Spleen (tissue), 11 donors: ENCODE measurements around the gene PPARA. TPM values are rescaled to one million over a fixed set of nuclear protein-coding genes. Genes with fewer than 3 reads are reported as not detected.

Experiments used
- DNase-seq: peaks from one replicate; pipeline ENCODE4 v3.0.0-alpha.2; 2020
- H3K27ac ChIP-seq, 8 donors: fragments of 200-600 bp; sonication (generic) in 7 of 8; 1 replicate in 4 of 8; 2 replicates in 4 of 8; pipeline versions ENCODE4 v1.5.0 to v1.8.0; 2016 to 2021; ENCODE audit warnings: inconsistent platforms in 4 of 8, mild to moderate bottlenecking in 4 of 8, moderate library complexity in 1 of 8
- H3K27me3 ChIP-seq, 7 donors: fragments of 200-600 bp; sonication (generic) in 6 of 7; replicated peaks in 1 of 7; 1 replicate in 4 of 7; 2 replicates in 3 of 7; pipeline versions ENCODE4 v1.5.0 to v1.8.0; 2016 to 2021; ENCODE audit warnings: inconsistent platforms in 3 of 7, mild to moderate bottlenecking in 1 of 7
- H3K36me3 ChIP-seq, 6 donors: fragments of 200-600 bp; sonication (generic) in 5 of 6; 1 replicate in 4 of 6; 2 replicates in 2 of 6; pipeline versions ENCODE4 v1.5.0 to v1.8.0; 2016 to 2021; ENCODE audit warnings: inconsistent platforms in 2 of 6
- H3K4me1 ChIP-seq, 6 donors: fragments of 200-600 bp; sonication (generic) in 5 of 6; 1 replicate in 3 of 6; 2 replicates in 3 of 6; pipeline versions ENCODE4 v1.5.0 to v1.8.0; 2016 to 2021; ENCODE audit warnings: inconsistent platforms in 3 of 6
- H3K4me3 ChIP-seq, 8 donors: fragments of 200-600 bp; sonication (generic) in 7 of 8; 1 replicate in 4 of 8; 2 replicates in 4 of 8; pipeline versions ENCODE4 v1.5.0 to v1.8.0; 2016 to 2021; ENCODE audit warnings: inconsistent platforms in 4 of 8, mild to moderate bottlenecking in 4 of 8, moderate library complexity in 2 of 8
- H3K9me3 ChIP-seq, 8 donors: fragments of 200-600 bp; sonication (generic) in 7 of 8; 1 replicate in 4 of 8; 2 replicates in 4 of 8; pipeline versions ENCODE4 v1.5.0 to v1.8.0; 2016 to 2021; ENCODE audit warnings: inconsistent platforms in 4 of 8
- CTCF ChIP-seq, 11 experiments: fragments of 200-600 bp in 7 of 11; fragments of 450-650 bp in 4 of 11; sonication (generic) in 4 of 11; IDR thresholded peaks in 8 of 11; conservative IDR thresholded peaks in 3 of 11; 1 replicate in 7 of 11; 2 replicates in 4 of 11; pipeline versions ENCODE4 v1.4.0 to v1.8.0; 2016 to 2021; ENCODE audit warnings: antibody characterized with exemption in 11 of 11, inconsistent platforms in 4 of 11, mild to moderate bottlenecking in 1 of 11
- POLR2A ChIP-seq, 3 donors: fragments of 450-650 bp; IDR thresholded peaks; one replicate each; pipeline ENCODE4 v1.5.1; 2017; ENCODE audit warnings: antibody characterized with exemption in 3 of 3, mild to moderate bottlenecking in 1 of 3
- POLR2AphosphoS5 ChIP-seq, 3 donors: sonication (generic); formaldehyde crosslinking; IDR thresholded peaks; one replicate each; pipeline ENCODE4 v1.5.1; 2017; ENCODE audit warnings: antibody characterized with exemption in 3 of 3
- WGBS, 5 donors: extraction: QIAGEN DNeasy Blood & Tissue Kit in 3 of 5; methylation state at CpG; one replicate each; pipeline versions ENCODE4 v1.1.5 to v1.1.7; 2013 to 2018; 5-methylcytosine and 5-hydroxymethylcytosine counted together
- intact Hi-C: fragments of 100-400 bp; cut with DNase I; formaldehyde crosslinking; loops from one replicate; pipeline ENCODE4 v1.15.0; 2023; ENCODE audit warnings: low total_unique reads
- polyA plus RNA-seq, 3 donors: library from polyadenylated mRNA; stranded (reverse); fragments of 200-250 nt; gene quantifications; one replicate each; pipeline ENCODE4 v1.2.1, GENCODE V29; 2013
- total RNA-seq, 7 donors: library from RNA; depleted of rRNA in 3 of 7; stranded (reverse); fragments of >200 nt in 3 of 7; fragmentation: NEBNext Ultra II Directional in 4 of 7; extraction: Animal tissue kit (Norgen Biotek cat#: 25700) in 4 of 7; gene quantifications; one replicate each; pipeline versions ENCODE4 v1.1.0 to v1.2.1, GENCODE V29; 2016 to 2021
- donor health status: healthy with polysubstance abuse.
- donor health status: DM: no; HTN: no; CAD: no; lungs with moderate emphysema.
- donor health status: DM: no; HTN: no; CAD: no.
- donor health status: Bipolar disorder and iron deficiency.
- donor health status: healthy.
- donor health status: DM: no; HTN: no; CAD: no.
- donor health status: DM: yes; HTN: yes; CAD: no.

Gene PPARA
- total and polyA plus RNA-seq, 10 donors, result 2.0 to 40.9 (median 22.6) TPM

GRCh38 chr22:46289244-46289891 lies 139.0 kb downstream of the PPARA start:
- peaks cover 0 to 89% (median 40%) of the 10 kb centered on the region in 6 donors for H3K36me3 ChIP-seq
- peak overlapping the region in 4 of 8 donors; percentile 82 to 87 (median 86) for H3K27ac ChIP-seq
- no peaks in the 10 kb centered on the region for H3K27me3 ChIP-seq
- H3K4me1 ChIP-seq, result peaks cover 21 to 80% (median 48%) of the 10 kb centered on the region in 6 donors
- peaks cover 0 to 15% (median 9%) of the 10 kb centered on the region in 8 donors for H3K9me3 ChIP-seq
- intact Hi-C loops, result no loop called here
- TF ChIP-seq POLR2AphosphoS5 (IDR thresholded peaks at IDR 0.05) (peak in 1 of 3 donors; percentile 65), POLR2A (IDR thresholded peaks at IDR 0.05) (no peak), CTCF (IDR thresholded peaks at IDR 0.05 in 8 of 11, conservative IDR thresholded peaks at IDR 0.05 in 3 of 11) (no peak)
- peak overlapping the region in 1 of 8 donors; percentile 60 for H3K4me3 ChIP-seq
- 83 to 89% (median 88%) methylated on average over 22 to 33 of the region's 33 CpGs for WGBS, 5 donors
- DNase-seq, result peak; percentile 84

GRCh38 chr22:46290121-46290842 lies 140.0 kb downstream of the PPARA start:
- Histone ChIP-seq H3K9me3 (peaks cover 0 to 15% (median 9%) of the 10 kb centered on the region in 8 donors), H3K27me3 (no peaks in the 10 kb centered on the region), H3K4me1 (peaks cover 21 to 80% (median 52%) of the 10 kb centered on the region in 6 donors), H3K36me3 (peaks cover 0 to 80% (median 31%) of the 10 kb centered on the region in 6 donors), H3K27ac (peak overlapping the region in 4 of 8 donors; percentile 82 to 87 (median 86)), H3K4me3 (no peak overlapping the region)
- peak; percentile 77 for DNase-seq
- TF ChIP-seq CTCF (IDR thresholded peaks at IDR 0.05 in 8 of 11, conservative IDR thresholded peaks at IDR 0.05 in 3 of 11), result no peak
- no peak for TF ChIP-seq POLR2A (IDR thresholded peaks at IDR 0.05)
- no peak for TF ChIP-seq POLR2AphosphoS5 (IDR thresholded peaks at IDR 0.05)
- WGBS, 5 donors, result 89 to 92% (median 91%) methylated on average over 17 of the region's 17 CpGs
- intact Hi-C loops, result no loop called here

- peaks cover 29 to 80% (median 61%) of the 10 kb centered on the region in 6 donors for H3K4me1 ChIP-seq
- peaks cover 0 to 15% (median 9%) of the 10 kb centered on the region in 8 donors for H3K9me3 ChIP-seq
- intact Hi-C loops, result no loop called here
- peak overlapping the region in 3 of 8 donors; percentile 28 to 86 (median 86) for H3K27ac ChIP-seq
- H3K36me3 ChIP-seq, result peaks cover 0 to 71% (median 25%) of the 10 kb centered on the region in 6 donors
- WGBS, 5 donors, result 93 to 94% (median 94%) methylated on average over 21 to 23 of the region's 23 CpGs
- no peaks in the 10 kb centered on the region for H3K27me3 ChIP-seq
- no peak overlapping the region for H3K4me3 ChIP-seq
- peak; percentile 74 for DNase-seq
- TF ChIP-seq POLR2A (IDR thresholded peaks at IDR 0.05), result no peak
- TF ChIP-seq POLR2AphosphoS5 (IDR thresholded peaks at IDR 0.05), result peak in 1 of 3 donors; percentile 4
- no peak for TF ChIP-seq CTCF (IDR thresholded peaks at IDR 0.05 in 8 of 11, conservative IDR thresholded peaks at IDR 0.05 in 3 of 11)
Observed at GRCh38 chr22:46290843-46291785, 140.8 kb downstream of the PPARA start.
